Parathyroid adenoma (tissue), 2 donors: ENCODE measurements around the gene CAPS.

Experiments
- H2AFZ ChIP-seq: fragments of 300-600 bp; sonication (generic); one replicate; pipeline ENCODE4 v1.7.0; 2017; ENCODE audit warnings: antibody characterized with exemption, mild to moderate bottlenecking
- H3K27ac ChIP-seq: fragments of 300-600 bp; sonication (generic); one replicate; pipeline ENCODE4 v1.7.0; 2017
- H3K27me3 ChIP-seq: fragments of 300-600 bp; sonication (generic); one replicate; pipeline ENCODE4 v1.7.0; 2017; ENCODE audit warnings: low read length; ENCODE audit not compliant: control insufficient read depth, insufficient read depth
- H3K36me3 ChIP-seq: fragments of 300-600 bp; sonication (generic); one replicate; pipeline ENCODE4 v1.7.0; 2017; ENCODE audit warnings: low read length; ENCODE audit not compliant: control insufficient read depth, insufficient read depth
- H3K4me1 ChIP-seq: fragments of 300-600 bp; sonication (generic); one replicate; pipeline ENCODE4 v1.7.0; 2017; ENCODE audit warnings: control low read depth
- H3K4me2 ChIP-seq: fragments of 300-600 bp; sonication (generic); one replicate; pipeline ENCODE4 v1.7.0; 2017; ENCODE audit warnings: low read length
- H3K4me3 ChIP-seq: fragments of 300-600 bp; sonication (generic); one replicate; pipeline ENCODE4 v1.7.0; 2017; ENCODE audit warnings: low read depth, low read length
- H3K79me2 ChIP-seq: fragments of 300-600 bp; sonication (generic); one replicate; pipeline ENCODE4 v1.7.0; 2017; ENCODE audit warnings: control low read depth
- H3K9ac ChIP-seq: fragments of 300-600 bp; sonication (generic); one replicate; pipeline ENCODE4 v1.7.0; 2017; ENCODE audit warnings: mild to moderate bottlenecking
- H3K9me3 ChIP-seq: fragments of 300-600 bp; sonication (generic); one replicate; pipeline ENCODE4 v1.7.0; 2017; ENCODE audit warnings: low read length; ENCODE audit not compliant: control insufficient read depth
- TF ChIP-seq, protein P1 (sequence below): fragments of 300-600 bp; sonication (generic); IDR thresholded peaks from one replicate; pipeline ENCODE4 v1.7.0; 2017; ENCODE audit warnings: antibody characterized with exemption, mild to moderate bottlenecking
- donor health status: primary hyperparathyroidism.

The CAPS gene

GRCh38 chr19:5895409-5895808 is 18.6 kb upstream of the CAPS start:
- no peaks in the 10 kb centered on the region for H3K9me3 ChIP-seq
- H3K4me3 ChIP-seq = no peak overlapping the region
- H3K27ac ChIP-seq = no peak overlapping the region
- TF ChIP-seq, protein P1, sequence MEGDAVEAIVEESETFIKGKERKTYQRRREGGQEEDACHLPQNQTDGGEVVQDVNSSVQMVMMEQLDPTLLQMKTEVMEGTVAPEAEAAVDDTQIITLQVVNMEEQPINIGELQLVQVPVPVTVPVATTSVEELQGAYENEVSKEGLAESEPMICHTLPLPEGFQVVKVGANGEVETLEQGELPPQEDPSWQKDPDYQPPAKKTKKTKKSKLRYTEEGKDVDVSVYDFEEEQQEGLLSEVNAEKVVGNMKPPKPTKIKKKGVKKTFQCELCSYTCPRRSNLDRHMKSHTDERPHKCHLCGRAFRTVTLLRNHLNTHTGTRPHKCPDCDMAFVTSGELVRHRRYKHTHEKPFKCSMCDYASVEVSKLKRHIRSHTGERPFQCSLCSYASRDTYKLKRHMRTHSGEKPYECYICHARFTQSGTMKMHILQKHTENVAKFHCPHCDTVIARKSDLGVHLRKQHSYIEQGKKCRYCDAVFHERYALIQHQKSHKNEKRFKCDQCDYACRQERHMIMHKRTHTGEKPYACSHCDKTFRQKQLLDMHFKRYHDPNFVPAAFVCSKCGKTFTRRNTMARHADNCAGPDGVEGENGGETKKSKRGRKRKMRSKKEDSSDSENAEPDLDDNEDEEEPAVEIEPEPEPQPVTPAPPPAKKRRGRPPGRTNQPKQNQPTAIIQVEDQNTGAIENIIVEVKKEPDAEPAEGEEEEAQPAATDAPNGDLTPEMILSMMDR = no peak
- no peak overlapping the region for H3K9ac ChIP-seq
- H3K4me1 ChIP-seq = no peaks in the 10 kb centered on the region
- H2AFZ ChIP-seq = no peak overlapping the region
- no peak overlapping the region for H3K4me2 ChIP-seq
- no peaks in the 10 kb centered on the region for H3K79me2 ChIP-seq
- no peaks in the 10 kb centered on the region for H3K27me3 ChIP-seq
- H3K36me3 ChIP-seq = no peaks in the 10 kb centered on the region

DNA sequence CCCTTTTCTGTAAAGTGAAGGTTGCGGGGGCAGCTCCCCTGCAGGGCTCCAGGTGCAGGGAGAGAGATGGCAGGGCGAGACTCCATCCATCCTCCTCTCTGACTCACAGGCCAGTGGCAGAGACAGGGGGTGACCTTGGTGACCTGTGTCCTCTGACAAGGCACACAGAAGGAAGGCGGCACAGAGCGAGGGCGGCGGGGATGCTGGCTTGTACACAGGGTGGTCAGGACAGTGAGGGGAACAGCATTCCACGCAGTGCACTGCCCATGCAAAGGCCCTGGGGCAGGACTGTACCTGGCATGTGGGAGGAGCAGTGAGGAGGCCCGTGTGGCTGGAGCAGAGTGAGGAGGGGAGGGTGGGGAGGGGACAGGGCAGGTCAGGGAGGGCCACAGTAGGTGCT is 18.2 kb upstream of the CAPS start:
- Histone ChIP-seq H3K4me3 (no peak overlapping the region), H2AFZ (no peak overlapping the region), H3K9ac (no peak overlapping the region), H3K36me3 (no peaks in the 10 kb centered on the region), H3K27me3 (no peaks in the 10 kb centered on the region), H3K27ac (no peak overlapping the region), H3K4me1 (no peaks in the 10 kb centered on the region), H3K79me2 (no peaks in the 10 kb centered on the region), H3K4me2 (no peak overlapping the region), H3K9me3 (no peaks in the 10 kb centered on the region)
- TF ChIP-seq, protein P1 = no peak

- H3K4me3 ChIP-seq = no peak overlapping the region
- no peaks in the 10 kb centered on the region for H3K4me1 ChIP-seq
- H2AFZ ChIP-seq = no peak overlapping the region
- no peaks in the 10 kb centered on the region for H3K9me3 ChIP-seq
- no peak overlapping the region for H3K4me2 ChIP-seq
- H3K27me3 ChIP-seq = no peaks in the 10 kb centered on the region
- TF ChIP-seq, protein P1 = no peak
- H3K9ac ChIP-seq = no peak overlapping the region
- H3K79me2 ChIP-seq = no peaks in the 10 kb centered on the region
- H3K27ac ChIP-seq = no peak overlapping the region
- H3K36me3 ChIP-seq = no peaks in the 10 kb centered on the region
Measured at GRCh38 chr19:5896365-5897076, 17.5 kb upstream of the CAPS start.

DNA sequence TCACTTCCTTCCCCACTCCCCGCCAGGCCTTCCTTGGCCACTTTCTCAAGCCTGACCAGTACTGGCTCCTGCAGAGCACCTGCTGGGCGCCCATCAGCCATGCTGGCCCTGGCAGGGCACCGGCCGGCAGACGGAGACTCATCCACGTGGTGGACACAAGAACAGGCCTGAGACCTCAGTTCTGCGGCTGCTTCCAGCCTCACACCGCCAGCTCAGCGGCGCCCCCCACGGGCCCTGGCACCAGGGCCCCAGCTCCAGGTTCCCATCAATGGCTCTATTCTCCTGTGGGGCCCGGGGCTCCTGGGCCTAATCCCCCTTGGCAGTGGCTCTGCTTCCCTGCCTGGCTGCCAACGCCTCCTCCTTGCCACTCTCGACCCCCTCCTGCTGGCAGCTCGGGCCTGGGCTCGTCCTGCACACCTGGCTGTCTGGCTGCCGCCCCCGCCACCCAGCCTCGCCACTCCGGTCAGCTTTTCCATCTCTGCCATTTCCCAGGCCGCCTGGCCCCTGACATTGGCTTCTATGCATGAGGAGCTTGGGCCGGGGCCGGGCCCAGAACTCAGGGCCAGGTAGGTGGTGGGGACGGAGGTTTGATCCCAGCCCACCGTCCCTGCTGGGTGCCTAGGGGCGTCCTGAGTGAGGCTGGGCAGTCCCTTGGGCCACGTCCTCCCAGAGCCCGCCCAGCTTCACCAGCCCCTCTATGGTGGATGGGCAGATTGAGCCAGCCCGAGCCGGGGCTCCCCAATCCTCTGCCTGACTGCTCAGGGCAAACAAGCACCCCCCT is 16.7 kb upstream of the CAPS start:
- Histone ChIP-seq H3K4me2 (no peak overlapping the region), H3K27me3 (no peaks in the 10 kb centered on the region), H3K9ac (no peak overlapping the region), H3K4me3 (no peak overlapping the region), H3K79me2 (no peaks in the 10 kb centered on the region), H3K9me3 (no peaks in the 10 kb centered on the region), H3K4me1 (no peaks in the 10 kb centered on the region), H3K27ac (no peak overlapping the region), H2AFZ (no peak overlapping the region), H3K36me3 (no peaks in the 10 kb centered on the region)
- TF ChIP-seq, protein P1 = no peak
